ENCODE results near the gene CNTNAP5. TPM values are rescaled to one million over a fixed set of nuclear protein-coding genes. Genes with fewer than 3 reads are reported as not detected.
A peak's percentile ranks its signal among the peaks of the same experiment; 100 is the strongest.

The CNTNAP5 gene
- total RNA-seq, 1 donor from 2014 or later = 0.20 TPM

- DNase-seq (ENCODE audit: low read depth) = no peak
These were observed 869.1 kb downstream of the CNTNAP5 start for GRCh38 chr2:124894199-124894598.

DNA sequence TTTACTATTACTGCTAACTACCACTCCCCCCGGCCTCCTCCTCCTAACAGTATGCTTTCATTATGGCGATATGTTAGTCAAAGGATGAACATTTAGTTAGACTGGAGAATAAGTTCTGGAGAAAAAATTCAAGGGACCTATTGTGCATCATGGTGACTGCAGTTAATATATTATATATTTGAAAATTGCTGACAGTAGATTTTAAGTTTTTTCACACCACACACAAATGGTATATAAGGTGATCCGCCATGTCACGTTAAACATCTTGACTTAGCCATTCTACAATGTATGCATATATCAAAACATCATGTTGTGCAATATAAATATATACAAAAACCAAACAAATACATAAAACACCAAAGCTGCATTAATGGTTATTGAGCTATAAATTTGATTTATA is 873.7 kb downstream of the CNTNAP5 start:
- no peak for DNase-seq (ENCODE audit: low read depth)

- peak; percentile 15 for DNase-seq (ENCODE audit: low read depth)
These were observed 883.3 kb downstream of the CNTNAP5 start for GRCh38 chr2:124908411-124908810.

GRCh38 chr2:124911560-124911959 is 886.5 kb downstream of the CNTNAP5 start:
- peak; percentile 1 for DNase-seq (ENCODE audit: low read depth)

GRCh38 chr2:124913868-124914267 is 888.8 kb downstream of the CNTNAP5 start:
- DNase-seq (ENCODE audit: low read depth) = no peak

GRCh38 chr2:124915567-124915966 is 890.5 kb downstream of the CNTNAP5 start:
- no peak for DNase-seq (ENCODE audit: low read depth)

DNA sequence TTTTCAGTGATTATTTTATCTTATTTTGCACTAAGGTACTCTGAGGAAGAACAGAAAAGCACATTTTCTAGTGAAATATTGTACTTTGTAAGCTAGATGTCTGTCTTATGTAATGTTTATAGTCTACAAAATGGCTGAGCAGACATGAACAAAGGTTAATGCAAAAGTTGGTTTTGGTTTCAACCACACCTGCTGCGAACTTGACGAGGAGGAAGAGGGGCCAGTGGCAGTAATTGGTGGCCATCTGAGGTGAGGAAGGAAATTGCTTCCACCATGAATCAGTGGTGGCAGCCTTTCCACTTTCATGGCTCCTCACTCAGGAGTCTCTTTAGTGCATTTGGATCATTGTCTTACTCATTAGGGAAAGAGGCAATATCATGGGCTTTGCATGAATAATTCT is 894.2 kb downstream of the CNTNAP5 start:
- DNase-seq (ENCODE audit: low read depth) = no peak

- peak; percentile 6 for DNase-seq (ENCODE audit: low read depth)
These were observed 895.4 kb downstream of the CNTNAP5 start for GRCh38 chr2:124920448-124920847.

GRCh38 chr2:124921191-124921590 is 896.1 kb downstream of the CNTNAP5 start:
- DNase-seq (ENCODE audit: low read depth) = no peak

DNA sequence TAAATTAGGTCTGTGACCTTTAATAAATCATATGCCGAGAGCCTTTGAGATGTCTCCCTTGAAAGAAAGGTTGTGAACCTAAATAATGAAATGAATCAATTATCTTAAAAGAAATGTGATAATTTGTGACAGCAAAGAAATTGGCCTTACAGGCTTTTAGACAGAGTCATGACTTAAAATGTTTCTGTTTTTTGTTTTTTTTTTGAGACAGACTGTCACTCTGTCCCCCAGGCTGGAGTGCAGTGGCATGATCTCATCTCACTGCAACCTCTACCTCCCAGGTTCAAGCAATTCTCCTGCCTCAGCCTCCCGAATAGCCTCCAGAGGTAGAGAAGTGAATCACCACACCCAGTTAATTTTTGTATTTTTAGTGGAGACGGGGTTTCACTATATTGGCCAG is 898.0 kb downstream of the CNTNAP5 start:
- no peak for DNase-seq (ENCODE audit: low read depth)

- no peak for DNase-seq (ENCODE audit: low read depth)
These were observed 908.8 kb downstream of the CNTNAP5 start for GRCh38 chr2:124933883-124934282.

DNA sequence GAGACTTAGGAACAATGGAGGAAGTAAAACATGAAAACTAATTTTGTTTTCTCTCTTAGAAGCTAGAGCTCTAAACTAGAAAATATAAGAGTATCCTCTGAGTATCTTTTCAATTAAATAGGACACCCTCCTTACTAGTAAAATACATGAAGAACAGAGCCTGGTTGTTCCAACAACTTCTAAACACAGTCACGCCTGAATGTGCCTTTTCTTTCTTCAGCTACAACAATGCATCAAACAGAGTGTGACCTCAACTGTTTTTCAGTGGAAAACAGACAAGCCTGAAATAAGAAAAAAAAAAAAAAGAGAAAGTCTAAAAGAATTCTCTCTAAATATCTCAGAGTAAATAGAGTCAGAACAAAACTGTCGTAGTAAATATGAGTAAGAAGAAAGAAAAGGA is 928.8 kb downstream of the CNTNAP5 start:
- DNase-seq (ENCODE audit: low read depth) = no peak

DNA sequence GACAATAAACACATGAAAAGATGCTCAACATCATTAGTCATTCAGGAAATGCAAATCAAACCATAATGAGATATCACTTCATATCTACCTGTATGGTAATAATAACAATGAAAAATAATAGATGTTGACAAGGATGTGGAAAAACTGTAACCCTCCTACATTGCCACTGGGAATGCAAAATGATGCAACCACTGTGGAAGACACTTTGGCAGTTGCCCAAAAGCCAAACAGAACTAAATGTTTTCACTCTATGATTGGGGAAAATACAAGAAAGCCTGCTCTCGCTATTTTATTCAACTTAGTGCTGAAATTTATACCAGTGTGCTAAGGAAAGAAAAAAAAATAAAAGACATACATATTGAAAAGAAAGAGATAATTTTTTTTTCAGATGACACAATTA is 934.5 kb downstream of the CNTNAP5 start:
- no peak for DNase-seq (ENCODE audit: low read depth)

- DNase-seq (ENCODE audit: low read depth) = no peak
These were observed 936.0 kb downstream of the CNTNAP5 start for GRCh38 chr2:124961132-124961531.
